Amygdala (tissue), 56 donors: ENCODE results near the gene FOXS1.

Source experiments
- DNase-seq, 56 donors: peaks; one replicate each; lab custom pipeline; 2025; lab: John Stamatoyannopoulos, UW

Gene FOXS1

GRCh38 chr20:31861385-31862156, 16.2 kb upstream of the FOXS1 start:
- DNase-seq = peak in 23 of 56 donors; percentile 6 to 49 (median 21)

GRCh38 chr20:31861135-31861384, 15.7 kb upstream of the FOXS1 start:
- no peak for DNase-seq

GRCh38 chr20:31860390-31861134, 15.2 kb upstream of the FOXS1 start:
- no peak for DNase-seq

- no peak for DNase-seq
Measured at GRCh38 chr20:31859998-31860380, 14.6 kb upstream of the FOXS1 start.

- no peak for DNase-seq
Measured at GRCh38 chr20:31859266-31859997, 14.0 kb upstream of the FOXS1 start.

- no peak for DNase-seq
Measured at GRCh38 chr20:31858760-31859083, 13.3 kb upstream of the FOXS1 start.

GRCh38 chr20:31857861-31858759, 12.7 kb upstream of the FOXS1 start:
- DNase-seq = no peak

GRCh38 chr20:31856516-31856915, 11.1 kb upstream of the FOXS1 start:
- no peak for DNase-seq

- no peak for DNase-seq
Measured at GRCh38 chr20:31853481-31853880, 8.1 kb upstream of the FOXS1 start.

GRCh38 chr20:31851240-31851955, 6.0 kb upstream of the FOXS1 start:
- DNase-seq = no peak

GRCh38 chr20:31849306-31849930, 4.0 kb upstream of the FOXS1 start:
- no peak for DNase-seq

GRCh38 chr20:31848088-31848999, 2.9 kb upstream of the FOXS1 start:
- no peak for DNase-seq

GRCh38 chr20:31846793-31847138, 1.4 kb upstream of the FOXS1 start:
- no peak for DNase-seq

- DNase-seq = no peak
Measured at GRCh38 chr20:31844737-31845299, 586 bp downstream of the FOXS1 start.

- no peak for DNase-seq
Measured at GRCh38 chr20:31843881-31844280, 1.5 kb downstream of the FOXS1 start.

- DNase-seq = no peak
Measured at GRCh38 chr20:31843288-31843687, 2.1 kb downstream of the FOXS1 start.

- no peak for DNase-seq
Measured at GRCh38 chr20:31842471-31843157, 2.8 kb downstream of the FOXS1 start.

- DNase-seq = peak in 5 of 56 donors; percentile 6 to 18 (median 8)
Measured at GRCh38 chr20:31841928-31842327, 3.5 kb downstream of the FOXS1 start.
